ENCODE results near the gene USB1. TPM values are rescaled to one million over a fixed set of nuclear protein-coding genes. Genes with fewer than 3 reads are reported as not detected.

The USB1 gene
- total RNA-seq, 2 experiments from 2014 or later = 48.4 to 54.2 TPM

DNA sequence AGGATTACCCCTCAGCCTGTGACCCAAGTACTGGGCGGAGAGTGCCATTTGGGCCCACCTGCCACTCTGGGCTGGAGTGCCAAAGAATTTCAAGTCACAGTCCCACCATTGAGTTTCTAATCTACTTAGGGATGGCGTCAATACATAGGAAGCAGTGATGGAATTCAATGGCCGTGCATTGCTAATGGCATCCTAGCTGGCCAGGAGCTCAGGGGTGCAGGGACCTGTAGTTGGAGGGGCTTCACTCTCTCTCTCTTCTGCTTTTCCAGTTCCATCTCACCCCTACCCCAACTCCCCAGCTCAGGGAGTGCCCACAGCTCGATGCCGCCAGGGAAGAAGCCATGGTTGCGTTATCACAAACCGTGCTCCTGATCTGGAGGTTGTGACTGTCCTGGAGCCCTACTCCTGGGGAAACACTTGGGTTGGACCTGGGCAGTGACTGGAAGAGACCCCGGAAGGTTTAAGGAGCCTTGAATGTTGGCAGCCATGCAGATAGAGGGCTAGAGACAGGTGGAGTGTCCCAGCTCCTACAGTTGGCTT is 26.8 kb downstream of the USB1 start:
- ChIA-PET POLR2A (no interaction called here), CTCF (interaction anchor here (1.1 kb wide), 1 partner anchor 94 kb away, joined by 3 read pairs; no protein-coding TSS in a partner anchor)
- Mint-ChIP-seq H3K9me3 (no peaks in the 10 kb centered on the region), H3K36me3 (ENCODE audit: low read depth) (no peaks in the 10 kb centered on the region), H3K4me1 (peaks cover 13% of the 10 kb centered on the region), H3K27me3 (peaks cover 23% of the 10 kb centered on the region), H3K27ac (no peak overlapping the region), H3K4me3 (no peak overlapping the region)
- no peak for DNase-seq

DNA sequence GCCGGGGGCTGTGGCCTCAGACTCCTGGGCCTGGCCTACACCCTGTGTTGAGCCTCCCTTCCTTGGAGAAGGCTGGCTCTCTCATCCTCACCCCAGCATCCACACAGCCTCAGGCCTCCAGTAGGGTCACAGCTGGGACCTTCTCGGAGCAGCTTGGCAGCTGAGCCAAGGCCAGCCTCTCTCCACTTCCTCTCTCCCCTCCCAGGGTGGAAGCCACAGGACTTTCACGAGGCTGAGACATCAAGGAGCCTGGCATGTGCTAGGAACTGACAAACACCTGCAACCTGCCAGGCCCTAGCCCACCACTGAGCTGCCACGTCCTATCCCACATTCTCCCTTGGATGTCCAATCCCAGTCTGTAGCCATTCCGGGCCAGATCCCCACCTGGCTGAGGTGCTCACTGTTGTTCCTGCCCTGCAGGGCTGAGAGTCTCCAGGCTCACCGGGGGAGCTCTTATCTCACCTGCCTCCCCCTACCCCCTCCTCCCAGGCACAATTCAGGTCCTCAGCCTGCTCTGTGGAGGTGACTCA is 27.4 kb downstream of the USB1 start:
- ChIA-PET POLR2A (no interaction called here), CTCF (interaction anchor here (0.5 to 1.1 kb wide), 2 partner anchors 30 to 93 kb away, joined by 3 read pairs; no protein-coding TSS in a partner anchor)
- Mint-ChIP-seq H3K9me3 (no peaks in the 10 kb centered on the region), H3K36me3 (ENCODE audit: low read depth) (no peaks in the 10 kb centered on the region), H3K27me3 (peaks cover 23% of the 10 kb centered on the region), H3K4me3 (no peak overlapping the region), H3K27ac (no peak overlapping the region), H3K4me1 (peaks cover 12% of the 10 kb centered on the region)
- no peak for DNase-seq

DNA sequence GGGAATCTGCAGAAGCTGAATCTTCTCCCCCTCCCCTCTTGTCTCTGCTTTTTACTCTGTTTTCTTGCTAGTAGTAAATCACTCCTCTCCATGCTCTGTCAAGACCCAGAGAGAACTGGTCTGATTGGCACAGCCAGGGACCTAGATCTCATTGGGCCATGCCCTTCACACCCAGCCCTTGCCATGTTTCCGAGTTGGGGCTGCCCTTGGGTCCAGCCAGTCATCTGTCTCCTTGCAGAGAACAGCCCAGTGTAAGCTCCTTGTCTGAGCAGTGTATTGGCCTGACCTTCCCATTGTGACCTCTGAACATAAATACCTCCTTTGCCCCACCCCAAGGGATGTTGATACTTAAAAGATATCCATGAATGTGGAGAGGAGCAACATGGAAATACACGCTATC is 28.2 kb downstream of the USB1 start:
- no peak for DNase-seq
- no peaks in the 10 kb centered on the region for H3K36me3 Mint-ChIP-seq (ENCODE audit: low read depth)
- ChIA-PET POLR2A (no interaction called here), CTCF (interaction anchor here (0.9 kb wide), 1 partner anchor 68 kb away, joined by 3 read pairs; no protein-coding TSS in a partner anchor)
- H3K4me3 Mint-ChIP-seq = no peak overlapping the region
- peaks cover 23% of the 10 kb centered on the region for H3K27me3 Mint-ChIP-seq
- H3K9me3 Mint-ChIP-seq = no peaks in the 10 kb centered on the region
- H3K4me1 Mint-ChIP-seq = peaks cover 8% of the 10 kb centered on the region
- no peak overlapping the region for H3K27ac Mint-ChIP-seq

DNA sequence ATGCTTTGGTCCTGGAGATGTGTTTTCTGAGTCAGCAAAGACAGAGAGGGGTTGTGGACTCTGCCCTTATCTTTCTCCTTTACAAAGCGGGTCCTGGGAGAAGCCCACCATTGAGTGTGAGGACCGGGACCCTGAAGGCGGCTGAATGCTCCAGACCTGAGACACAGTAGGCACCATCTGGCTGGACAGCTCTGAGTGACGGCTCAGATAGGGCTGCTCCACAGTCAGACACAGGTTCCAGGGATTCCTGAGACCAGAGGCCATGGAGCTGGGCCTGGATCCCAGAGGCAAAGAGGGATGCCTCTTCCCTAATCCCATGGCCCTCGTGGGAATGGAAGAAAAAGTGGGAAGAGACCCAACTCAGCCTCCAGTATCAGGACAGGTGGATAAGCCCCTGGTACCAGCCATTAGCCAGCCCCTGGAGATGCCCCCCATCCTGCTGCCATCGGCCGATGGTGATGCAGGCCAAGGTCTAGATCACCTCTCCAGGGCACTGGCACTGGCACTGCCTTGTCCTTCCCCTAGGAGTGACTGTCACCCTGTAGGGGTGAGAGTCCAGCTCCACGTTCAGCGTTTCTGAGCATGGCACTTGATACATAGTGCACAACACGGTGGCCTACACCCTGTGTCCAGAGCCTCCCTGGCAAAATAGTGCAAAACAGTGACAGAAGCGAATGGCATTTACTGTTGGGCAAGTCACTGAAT is 29.1 kb downstream of the USB1 start:
- H3K9me3 Mint-ChIP-seq = no peaks in the 10 kb centered on the region
- no peak overlapping the region for H3K27ac Mint-ChIP-seq
- peaks cover 1% of the 10 kb centered on the region for H3K4me1 Mint-ChIP-seq
- CTCF ChIA-PET = interaction anchor here (0.9 kb wide), 1 partner anchor 67 kb away, joined by 3 read pairs; no protein-coding TSS in a partner anchor
- H3K36me3 Mint-ChIP-seq (ENCODE audit: low read depth) = no peaks in the 10 kb centered on the region
- POLR2A ChIA-PET = no interaction called here
- DNase-seq = no peak
- H3K27me3 Mint-ChIP-seq = peaks cover 18% of the 10 kb centered on the region
- no peak overlapping the region for H3K4me3 Mint-ChIP-seq

DNA sequence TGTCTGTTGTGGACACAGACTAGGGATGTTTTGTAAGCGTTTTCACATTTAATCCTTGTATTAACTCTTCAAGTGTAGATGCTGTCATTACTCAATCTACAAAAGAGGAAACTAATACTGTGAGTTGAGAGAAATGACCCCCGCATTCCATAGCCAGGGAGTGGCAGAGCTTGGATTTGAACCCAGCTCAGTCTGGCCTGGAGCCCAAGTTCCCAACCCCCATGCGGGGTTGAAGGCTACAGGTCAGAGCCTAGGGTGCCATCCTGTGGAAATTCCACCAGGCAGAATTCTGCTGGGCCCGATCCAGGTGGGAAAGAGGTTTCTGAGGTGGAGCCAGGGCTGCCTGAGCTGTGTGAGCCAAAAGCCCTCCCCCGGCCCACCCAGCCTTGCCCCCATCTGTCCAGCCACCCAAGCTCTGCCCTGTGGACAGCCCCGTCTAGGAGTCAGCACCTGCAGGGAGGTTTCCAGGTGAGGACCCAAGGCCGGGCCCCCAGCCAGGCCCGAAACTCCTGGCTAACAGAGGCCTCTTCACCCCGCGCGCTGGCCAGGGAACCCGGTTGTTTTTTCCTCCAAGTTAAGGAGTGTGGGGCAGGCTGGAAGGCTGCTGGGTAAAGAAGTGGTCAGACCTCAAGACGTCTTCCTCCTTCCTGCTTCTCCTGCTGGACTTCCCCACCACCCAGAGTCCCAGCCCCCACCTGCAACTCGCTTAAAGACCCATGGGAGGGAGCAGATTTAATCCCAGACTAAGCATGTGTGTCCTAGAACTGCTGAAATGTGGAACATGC is 30.0 kb downstream of the USB1 start:
- H3K9me3 Mint-ChIP-seq = no peaks in the 10 kb centered on the region
- ChIA-PET POLR2A (no interaction called here), CTCF (no interaction called here)
- no peak for DNase-seq
- no peak overlapping the region for H3K27ac Mint-ChIP-seq
- H3K27me3 Mint-ChIP-seq = peaks cover 18% of the 10 kb centered on the region
- no peak overlapping the region for H3K4me3 Mint-ChIP-seq
- peaks cover 1% of the 10 kb centered on the region for H3K4me1 Mint-ChIP-seq
- no peaks in the 10 kb centered on the region for H3K36me3 Mint-ChIP-seq (ENCODE audit: low read depth)

DNA sequence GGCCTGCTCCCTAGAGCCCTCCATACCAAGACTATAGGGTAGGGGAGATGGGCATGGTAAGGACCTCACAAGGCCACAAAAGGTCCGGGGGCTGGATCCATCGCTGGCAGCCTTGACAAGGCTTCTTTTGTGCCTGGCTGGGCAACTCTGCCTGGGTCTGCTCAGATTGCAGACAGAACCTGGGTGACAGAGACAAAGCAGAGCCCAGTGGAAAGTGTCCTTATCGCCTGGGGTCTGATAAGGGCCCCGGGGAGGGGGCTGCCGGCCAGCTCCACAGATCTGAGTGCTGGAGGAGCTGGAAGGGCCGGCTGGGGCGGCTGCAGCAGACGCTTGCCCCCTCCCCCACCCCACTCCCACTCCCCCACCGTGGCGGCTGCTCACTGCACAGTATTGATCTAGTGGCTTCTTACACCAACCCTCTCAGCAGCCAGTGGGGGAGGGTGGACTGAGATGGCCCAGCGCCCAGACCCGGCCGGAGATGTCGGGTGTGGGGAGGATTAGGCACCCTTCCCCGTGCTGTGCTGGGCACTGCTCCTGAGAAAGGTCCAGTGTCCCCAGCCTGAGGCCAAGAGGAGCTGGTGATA is 31.6 kb downstream of the USB1 start:
- H3K4me3 Mint-ChIP-seq = no peak overlapping the region
- no peak overlapping the region for H3K27ac Mint-ChIP-seq
- no peaks in the 10 kb centered on the region for H3K36me3 Mint-ChIP-seq (ENCODE audit: low read depth)
- H3K27me3 Mint-ChIP-seq = peaks cover 15% of the 10 kb centered on the region
- POLR2A ChIA-PET = interaction anchor here (0.5 kb wide), 1 partner anchor 679 kb away, joined by 3 read pairs; no protein-coding TSS in a partner anchor
- H3K9me3 Mint-ChIP-seq = no peaks in the 10 kb centered on the region
- CTCF ChIA-PET = interaction anchor here (1.1 kb wide), 1 partner anchor 90 kb away, joined by 3 read pairs; no protein-coding TSS in a partner anchor
- H3K4me1 Mint-ChIP-seq = peaks cover 1% of the 10 kb centered on the region
- DNase-seq = no peak

DNA sequence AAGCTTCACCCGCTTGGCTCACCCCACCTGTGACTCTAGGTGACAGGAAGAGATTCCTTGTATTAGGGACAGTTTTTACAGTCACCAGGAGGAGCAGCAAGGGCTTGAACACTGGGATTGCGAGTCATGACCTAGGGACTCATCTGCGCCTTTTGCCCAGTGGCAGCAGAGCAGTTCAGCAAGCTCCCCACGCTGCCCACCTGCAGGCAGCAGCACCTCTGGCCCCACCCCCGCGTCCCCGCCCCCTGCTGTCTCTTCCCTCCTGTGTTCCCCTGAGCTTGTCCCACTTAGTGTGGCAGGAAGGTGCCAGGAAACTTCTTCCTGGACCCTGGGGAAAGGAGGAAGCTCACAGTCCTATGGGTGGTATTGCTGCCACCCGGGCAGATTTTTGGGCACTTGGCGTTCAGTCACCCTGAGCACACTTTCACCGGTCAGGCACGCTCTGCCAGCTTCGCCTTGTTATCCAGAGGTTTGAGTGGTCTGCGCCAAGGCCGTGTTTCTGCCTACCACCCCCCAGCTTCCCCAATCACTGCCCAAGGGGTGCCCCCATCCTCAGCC is 33.0 kb downstream of the USB1 start:
- POLR2A ChIA-PET = no interaction called here
- H3K36me3 Mint-ChIP-seq (ENCODE audit: low read depth) = no peaks in the 10 kb centered on the region
- H3K4me1 Mint-ChIP-seq = no peaks in the 10 kb centered on the region
- CTCF ChIA-PET = no interaction called here
- no peak overlapping the region for H3K4me3 Mint-ChIP-seq
- no peak overlapping the region for H3K27ac Mint-ChIP-seq
- DNase-seq = no peak
- peaks cover 5% of the 10 kb centered on the region for H3K27me3 Mint-ChIP-seq
- no peaks in the 10 kb centered on the region for H3K9me3 Mint-ChIP-seq

DNA sequence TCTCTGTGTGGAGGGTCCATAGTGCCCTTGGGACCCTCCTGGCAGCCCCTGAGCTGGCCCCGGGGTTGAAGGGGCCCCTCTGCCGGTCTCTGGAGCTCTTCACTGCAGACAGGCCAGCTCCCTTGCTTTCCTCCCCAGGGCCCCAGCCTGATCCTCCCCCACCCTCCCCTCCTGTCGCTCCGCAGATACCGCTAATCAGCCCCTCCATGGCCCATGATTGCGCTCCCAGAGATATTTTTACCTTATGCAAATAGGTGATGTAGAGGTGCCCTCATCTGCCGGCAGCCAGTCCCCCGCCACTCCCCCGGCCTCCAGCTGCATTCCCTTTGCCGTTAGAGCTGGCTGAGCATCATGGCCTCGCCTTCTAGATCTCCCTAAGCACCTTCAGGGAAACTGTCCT is 33.6 kb downstream of the USB1 start:
- Mint-ChIP-seq H3K4me3 (no peak overlapping the region), H3K9me3 (no peaks in the 10 kb centered on the region), H3K4me1 (no peaks in the 10 kb centered on the region), H3K27ac (no peak overlapping the region), H3K36me3 (ENCODE audit: low read depth) (no peaks in the 10 kb centered on the region), H3K27me3 (peaks cover 1% of the 10 kb centered on the region)
- POLR2A ChIA-PET = no interaction called here
- CTCF ChIA-PET = no interaction called here
- DNase-seq = no peak

DNA sequence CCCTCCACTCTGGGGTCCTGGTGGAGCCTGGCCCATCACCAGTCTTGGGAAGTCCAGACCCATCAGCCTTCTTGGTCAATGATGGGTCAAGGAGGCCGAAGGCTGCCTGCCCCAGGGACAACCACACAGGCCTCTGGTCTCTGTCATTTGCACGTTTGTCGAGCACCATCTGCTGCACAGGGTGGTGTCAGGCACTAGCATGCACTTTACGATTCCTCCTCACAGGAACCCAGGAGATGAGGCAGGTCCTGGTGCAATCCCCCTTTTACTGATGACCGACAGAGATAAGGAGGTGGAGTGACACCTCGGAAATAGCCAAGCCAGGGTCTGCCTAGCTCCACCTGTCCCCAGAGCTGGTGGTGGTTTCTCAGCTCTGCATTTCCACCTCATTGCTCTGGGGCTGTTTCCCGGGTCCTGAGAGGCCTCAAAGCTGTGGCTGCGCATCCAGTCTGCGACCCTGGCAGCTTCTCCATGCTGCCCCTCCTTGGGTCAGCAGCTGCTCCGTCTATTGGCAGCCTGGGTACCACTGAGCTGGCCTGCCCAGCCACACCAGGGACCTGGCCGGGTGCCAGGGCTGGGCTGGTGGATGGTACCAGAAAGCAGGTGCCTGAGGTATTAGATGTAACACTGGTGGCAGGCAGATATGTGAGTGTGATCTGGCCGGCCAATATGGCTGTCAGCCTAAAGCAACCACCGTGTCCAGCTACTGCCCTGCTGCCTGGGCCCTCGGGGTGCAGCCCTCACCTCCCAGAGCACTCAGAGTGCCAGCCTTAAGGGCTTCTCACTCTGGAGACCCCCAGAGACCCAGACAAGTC is 34.4 kb downstream of the USB1 start:
- POLR2A ChIA-PET = interaction anchor here (0.6 kb wide), 1 partner anchor 11 kb away, joined by 3 read pairs; no protein-coding TSS in a partner anchor
- Mint-ChIP-seq H3K27ac (no peak overlapping the region), H3K36me3 (ENCODE audit: low read depth) (no peaks in the 10 kb centered on the region), H3K4me1 (no peaks in the 10 kb centered on the region), H3K27me3 (no peaks in the 10 kb centered on the region), H3K4me3 (no peak overlapping the region), H3K9me3 (no peaks in the 10 kb centered on the region)
- CTCF ChIA-PET = interaction anchor here (1.8 kb wide), 1 partner anchor 12 kb away, joined by 5 read pairs; no protein-coding TSS in a partner anchor
- DNase-seq = no peak

DNA sequence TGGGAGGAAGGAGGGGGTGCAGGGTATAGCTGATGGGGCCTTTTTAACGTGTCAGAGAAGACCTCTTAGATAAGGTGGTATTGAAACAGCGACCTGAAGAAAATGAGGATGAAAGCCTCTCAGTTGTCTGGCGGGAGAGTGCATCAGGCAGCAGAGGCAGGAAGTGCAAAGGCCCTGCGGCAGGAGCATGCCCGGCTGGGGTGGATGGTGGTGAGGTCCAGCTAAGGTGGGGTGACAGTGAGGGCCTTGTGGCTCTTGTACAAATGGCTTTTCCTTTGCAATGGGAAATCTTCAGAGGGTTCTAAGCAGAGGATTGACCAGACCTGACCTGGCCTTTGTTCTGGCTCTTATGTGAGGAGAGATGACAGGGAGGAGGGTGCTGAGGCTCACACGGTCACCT is 35.7 kb downstream of the USB1 start:
- no peaks in the 10 kb centered on the region for H3K27me3 Mint-ChIP-seq
- CTCF ChIA-PET = interaction anchor here (1.8 kb wide), 1 partner anchor 13 kb away, joined by 5 read pairs; no protein-coding TSS in a partner anchor
- no peak overlapping the region for H3K27ac Mint-ChIP-seq
- no peaks in the 10 kb centered on the region for H3K36me3 Mint-ChIP-seq (ENCODE audit: low read depth)
- DNase-seq = no peak
- no peaks in the 10 kb centered on the region for H3K4me1 Mint-ChIP-seq
- no peak overlapping the region for H3K4me3 Mint-ChIP-seq
- POLR2A ChIA-PET = no interaction called here
- no peaks in the 10 kb centered on the region for H3K9me3 Mint-ChIP-seq

DNA sequence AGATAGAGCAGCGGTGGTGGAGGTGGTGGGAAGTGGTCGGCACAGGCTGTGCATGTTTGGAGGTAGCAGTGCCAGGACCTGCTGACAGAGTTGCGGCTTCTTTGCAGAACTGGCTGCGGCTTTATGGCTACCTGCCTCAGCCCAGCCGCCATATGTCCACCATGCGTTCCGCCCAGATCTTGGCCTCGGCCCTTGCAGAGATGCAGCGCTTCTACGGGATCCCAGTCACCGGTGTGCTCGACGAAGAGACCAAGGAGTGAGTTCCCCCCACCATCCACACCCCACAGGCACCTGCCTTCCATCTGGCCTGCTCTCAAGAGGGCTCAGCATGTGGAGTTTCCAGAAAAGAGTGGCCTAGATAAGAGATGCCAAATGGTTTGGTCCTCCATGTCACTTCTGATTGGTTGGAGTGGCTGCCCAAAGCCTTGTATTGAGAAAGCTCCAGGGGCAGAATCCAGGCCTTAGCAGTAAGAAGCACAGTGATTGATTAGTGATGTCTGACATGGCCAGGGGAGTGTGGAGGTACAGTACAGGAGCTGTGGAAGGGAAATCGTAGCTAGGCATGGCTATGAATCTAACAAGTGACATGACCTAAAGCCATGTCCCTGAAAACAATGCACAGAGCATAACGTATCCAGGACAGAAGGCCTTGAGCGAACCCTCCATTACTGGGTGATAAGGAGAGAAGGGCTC is 36.3 kb downstream of the USB1 start:
- Mint-ChIP-seq H3K9me3 (no peaks in the 10 kb centered on the region), H3K27me3 (no peaks in the 10 kb centered on the region), H3K4me1 (no peaks in the 10 kb centered on the region), H3K4me3 (no peak overlapping the region), H3K36me3 (ENCODE audit: low read depth) (no peaks in the 10 kb centered on the region), H3K27ac (no peak overlapping the region)
- POLR2A ChIA-PET = no interaction called here
- DNase-seq = no peak
- CTCF ChIA-PET = interaction anchor here (1.4 kb wide), 1 partner anchor 84 kb away, joined by 3 read pairs; no protein-coding TSS in a partner anchor
